Natural killer cell (primary cell): Measurements from ENCODE around the gene CFL2. TPM values are rescaled to one million over a fixed set of nuclear protein-coding genes. Genes with fewer than 3 reads are reported as not detected.
"Not testable (repeated sequence)": the region's sequence is repeated elsewhere in the genome, so short reads cannot be mapped to it uniquely, and the experiment has no call there.

Experiments
- ATAC-seq, 3 donors: fragments of 150-1000 bp in 2 of 3; fragments of 200-7000 bp in 1 of 3; cut with Tn5 transposase; 1 replicate in 1 of 3; 2 replicates in 2 of 3; pipeline ENCODE4 v1.10.0; 2021; ENCODE audit warnings: mild to moderate bottlenecking in 2 of 3, moderate library complexity in 2 of 3
- DNase-seq, 2 donors: peaks; one replicate each; pipeline versions ENCODE4 v3.0.0 to v3.0.0-alpha.2; 2013 to 2021; ENCODE audit warnings: mixed read lengths in 1 of 2
- H3K27ac ChIP-seq: one replicate; pipeline ENCODE4 v1.5.1; 2013; ENCODE audit warnings: mild to moderate bottlenecking, low read length
- H3K27me3 ChIP-seq: one replicate; pipeline ENCODE4 v1.6.1; 2013; ENCODE audit warnings: low read length; ENCODE audit not compliant: control insufficient read depth, insufficient read depth
- H3K36me3 ChIP-seq: one replicate; pipeline ENCODE4 v1.6.1; 2013; ENCODE audit warnings: low read length; ENCODE audit not compliant: control insufficient read depth, insufficient read depth
- H3K4me1 ChIP-seq: one replicate; pipeline ENCODE4 v1.6.1; 2013; ENCODE audit warnings: low read length; ENCODE audit not compliant: control insufficient read depth, insufficient read depth
- H3K4me3 ChIP-seq: one replicate; pipeline ENCODE4 v1.5.1; 2013; ENCODE audit warnings: low read length
- H3K9me3 ChIP-seq: one replicate; pipeline ENCODE4 v1.6.1; 2013; ENCODE audit warnings: low read length; ENCODE audit not compliant: control insufficient read depth, insufficient read depth
- H3K27ac Mint-ChIP-seq, 2 donors: one replicate each; pipeline ENCODE4 v1.8.0; 2022; ENCODE audit warnings: mild to moderate bottlenecking in 2 of 2, mixed read lengths in 2 of 2, moderate library complexity in 1 of 2
- H3K27me3 Mint-ChIP-seq, 2 donors: one replicate each; pipeline ENCODE4 v1.8.0; 2022; ENCODE audit warnings: low read depth in 2 of 2, mixed read lengths in 2 of 2
- H3K36me3 Mint-ChIP-seq: one replicate; pipeline ENCODE4 v1.8.0; 2022; ENCODE audit warnings: mixed read lengths
- H3K4me1 Mint-ChIP-seq, 2 donors: one replicate each; pipeline ENCODE4 v1.8.0; 2022; ENCODE audit warnings: mixed read lengths in 2 of 2
- H3K4me3 Mint-ChIP-seq: one replicate; pipeline ENCODE4 v1.8.0; 2022; ENCODE audit warnings: mild to moderate bottlenecking, moderate library complexity, mixed read lengths
- H3K9me3 Mint-ChIP-seq, 2 donors: one replicate each; pipeline ENCODE4 v1.8.0; 2022; ENCODE audit warnings: mixed read lengths in 2 of 2
- CTCF ChIP-seq: fragments of 200-600 bp; IDR thresholded peaks from one replicate; pipeline ENCODE4 v1.8.0; 2022; ENCODE audit warnings: antibody characterized with exemption
- WGBS: methylation state at CpG from one replicate; pipeline ENCODE4 v1.1.7; 2013; ENCODE audit warnings: missing lambda C conversion rate; ENCODE audit not compliant: insufficient coverage; 5-methylcytosine and 5-hydroxymethylcytosine counted together
- intact Hi-C: fragments of 100-400 bp; cut with micrococcal nuclease; formaldehyde crosslinking; loops from one replicate; pipeline ENCODE4 v1.14.2; 2022
- total RNA-seq, 4 donors: library from RNA; stranded (reverse); fragments of 120-200 nt in 1 of 4; gene quantifications; one replicate each; pipeline versions ENCODE4 v1.2.3 to v1.2.4, GENCODE V29; 2013 to 2022

CFL2 gene
- total RNA-seq, 3 donors from 2014 or later (not counting 1 experiment from before 2014, with no cell fraction given) = 22.5 to 30.3 (median 25.7) TPM

DNA sequence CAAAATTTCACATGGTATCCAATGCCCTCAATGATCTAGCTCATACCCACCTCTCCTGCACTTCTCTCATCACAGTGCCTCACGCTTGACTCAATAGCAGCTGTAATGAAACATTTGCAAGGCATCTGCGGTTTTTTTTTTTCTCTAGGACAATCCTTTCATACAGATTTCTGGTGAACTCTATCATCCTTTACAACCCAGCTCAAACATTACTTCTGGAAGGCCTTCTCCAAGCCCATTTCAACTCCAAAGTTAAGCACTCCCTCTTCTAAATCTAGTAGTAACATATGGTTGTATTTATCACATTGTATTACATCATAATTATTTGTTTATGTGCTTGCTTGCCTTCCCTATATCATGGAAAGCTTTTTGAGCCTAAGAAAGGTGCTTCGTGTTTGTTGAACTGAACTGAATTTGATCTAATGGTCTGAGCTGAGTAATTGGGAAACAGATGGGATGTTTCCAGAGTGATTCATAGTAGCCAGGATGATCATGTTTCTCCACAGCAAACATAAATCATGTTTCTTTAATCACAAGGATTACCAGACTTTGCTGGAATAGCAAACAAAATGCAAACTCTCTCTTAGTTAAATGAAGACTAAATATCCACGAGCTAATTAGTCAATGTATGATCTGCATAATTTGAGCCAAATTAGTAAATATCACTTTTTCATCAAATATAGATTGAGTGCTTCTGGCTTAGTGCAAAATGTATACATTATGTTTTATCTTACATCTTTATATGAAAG is 14.3 kb downstream of the CFL2 start:
- Mint-ChIP-seq H3K36me3 (no peaks in the 10 kb centered on the region), H3K27ac (no peak overlapping the region), H3K27me3 (no peaks in the 10 kb centered on the region), H3K4me3 (no peak overlapping the region), H3K9me3 (no peaks in the 10 kb centered on the region), H3K4me1 (no peaks in the 10 kb centered on the region)
- ATAC-seq (no peak), DNase-seq (no peak)
- no peak overlapping the region for H3K4me3 ChIP-seq
- intact Hi-C loops = no loop called here
- no peak overlapping the region for H3K27ac ChIP-seq
- H3K27me3 ChIP-seq = no peaks in the 10 kb centered on the region
- TF ChIP-seq CTCF = no peak
- H3K4me1 ChIP-seq = no peaks in the 10 kb centered on the region
- no peaks in the 10 kb centered on the region for H3K36me3 ChIP-seq
- H3K9me3 ChIP-seq = no peaks in the 10 kb centered on the region
- 94% methylated on average over 2 of the region's 4 CpGs for WGBS

- H3K36me3 Mint-ChIP-seq, H3K27me3 Mint-ChIP-seq, DNase-seq, H3K4me1 Mint-ChIP-seq, H3K27ac Mint-ChIP-seq, H3K27ac ChIP-seq, H3K27me3 ChIP-seq, intact Hi-C loops, H3K9me3 ChIP-seq, H3K36me3 ChIP-seq, H3K9me3 Mint-ChIP-seq, H3K4me3 Mint-ChIP-seq, H3K4me3 ChIP-seq, H3K4me1 ChIP-seq, ATAC-seq: not testable (repeated sequence)
- 97% methylated on average over 16 of the region's 16 CpGs for WGBS
These were observed 20.2 kb downstream of the CFL2 start for GRCh38 chr14:34694216-34694615.

GRCh38 chr14:34693228-34693939 is 21.0 kb downstream of the CFL2 start:
- Histone ChIP-seq H3K27ac (no peak overlapping the region), H3K4me1 (peaks cover 4% of the 10 kb centered on the region), H3K9me3 (no peaks in the 10 kb centered on the region), H3K36me3 (no peaks in the 10 kb centered on the region), H3K27me3 (no peaks in the 10 kb centered on the region), H3K4me3 (no peak overlapping the region)
- peak in 1 of 2 donors; percentile 37 for DNase-seq
- Mint-ChIP-seq H3K27ac (no peak overlapping the region), H3K4me1 (peaks cover 5 to 9% of the 10 kb centered on the region in 2 donors), H3K4me3 (peak overlapping the region; percentile 35), H3K36me3 (no peaks in the 10 kb centered on the region), H3K27me3 (peaks cover 0 to 6% of the 10 kb centered on the region in 2 donors), H3K9me3 (no peaks in the 10 kb centered on the region)
- intact Hi-C loops = no loop called here
- ATAC-seq = no peak
- no peak for TF ChIP-seq CTCF
- WGBS = 72% methylated on average over 18 of the region's 18 CpGs

- no peaks in the 10 kb centered on the region for H3K36me3 Mint-ChIP-seq
- DNase-seq = no peak
- ATAC-seq = no peak
- intact Hi-C loops = no loop called here
- H3K27me3 Mint-ChIP-seq = peaks cover 0 to 6% of the 10 kb centered on the region in 2 donors
- Histone ChIP-seq H3K27me3 (no peaks in the 10 kb centered on the region), H3K9me3 (no peaks in the 10 kb centered on the region), H3K36me3 (no peaks in the 10 kb centered on the region), H3K4me1 (peaks cover 4% of the 10 kb centered on the region), H3K4me3 (no peak overlapping the region), H3K27ac (no peak overlapping the region)
- H3K27ac Mint-ChIP-seq = no peak overlapping the region
- TF ChIP-seq CTCF = no peak
- 71% methylated on average over 2 of the region's 2 CpGs for WGBS
- H3K9me3 Mint-ChIP-seq = no peaks in the 10 kb centered on the region
- peak overlapping the region; percentile 35 for H3K4me3 Mint-ChIP-seq
- H3K4me1 Mint-ChIP-seq = peaks cover 5 to 9% of the 10 kb centered on the region in 2 donors
These were observed 21.5 kb downstream of the CFL2 start for GRCh38 chr14:34692898-34693227.
